GM21528 (cell line): Measurements from ENCODE around the gene TMEM72.

Experiments used
- ATAC-seq: cut with Tn5 transposase; IDR thresholded peaks from one replicate; pipeline ENCODE4 v1.9.1; 2021; ENCODE audit warnings: mild to moderate bottlenecking, moderate library complexity; ENCODE audit not compliant: unreplicated experiment, low FRiP score

The TMEM72 gene

DNA sequence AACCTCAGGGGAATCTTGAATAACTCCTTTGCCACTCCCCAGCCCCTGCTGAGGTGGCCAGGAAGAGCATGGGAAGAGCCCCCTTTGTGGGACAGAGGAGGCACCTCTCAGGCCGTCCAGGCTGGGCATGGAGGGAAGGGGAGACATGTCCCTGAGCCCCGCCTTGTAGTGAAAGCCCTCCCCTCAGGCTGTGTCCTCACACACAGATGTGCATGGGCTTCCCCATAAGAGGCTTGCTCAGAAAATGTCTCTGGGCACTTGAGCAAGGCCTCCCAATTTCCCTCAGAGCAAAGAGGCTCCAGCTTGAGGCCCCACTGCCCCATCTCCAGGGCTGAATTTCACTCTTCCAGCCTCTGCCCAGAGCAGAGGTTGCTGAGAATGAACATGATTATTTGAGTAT is 3.8 kb downstream of the TMEM72 start:
- ATAC-seq = no peak

DNA sequence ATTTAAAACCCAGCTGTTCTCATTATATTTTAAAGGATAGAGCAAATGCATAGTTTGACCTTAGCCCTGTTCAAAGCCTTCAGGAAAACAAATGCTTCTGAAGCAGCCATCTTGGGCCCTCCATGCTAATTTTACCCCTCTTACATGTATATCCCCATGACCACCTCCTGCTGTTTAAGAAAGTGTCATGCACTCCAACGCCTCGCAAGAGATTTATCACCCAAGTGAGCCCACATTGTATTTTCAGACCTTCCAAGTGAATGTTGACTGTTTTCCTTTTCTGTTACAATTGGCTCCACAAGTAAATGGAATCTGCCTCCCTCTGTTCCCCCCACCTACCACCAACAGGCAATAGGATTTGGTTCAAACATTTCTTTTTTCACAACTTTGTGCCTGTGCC is 5.3 kb downstream of the TMEM72 start:
- no peak for ATAC-seq

DNA sequence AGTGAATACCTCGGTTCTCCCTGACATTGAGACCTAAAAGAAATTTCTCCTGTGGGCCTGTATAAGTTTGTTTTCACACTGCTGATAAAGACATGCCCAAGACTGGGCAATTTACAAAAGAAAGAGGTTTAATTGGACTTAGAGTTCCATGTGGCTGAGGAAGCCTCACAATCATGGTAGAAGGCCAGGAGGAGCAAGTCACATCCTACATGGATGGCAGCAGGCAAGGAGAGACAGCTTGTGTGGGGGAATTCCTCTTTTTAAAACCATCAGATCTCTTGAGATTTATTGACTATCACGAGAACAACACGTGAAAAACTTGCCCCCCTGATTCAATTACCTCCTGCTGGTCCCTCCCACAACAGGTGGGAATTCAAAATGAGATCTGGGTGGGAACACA is 6.7 kb downstream of the TMEM72 start:
- ATAC-seq = no peak

DNA sequence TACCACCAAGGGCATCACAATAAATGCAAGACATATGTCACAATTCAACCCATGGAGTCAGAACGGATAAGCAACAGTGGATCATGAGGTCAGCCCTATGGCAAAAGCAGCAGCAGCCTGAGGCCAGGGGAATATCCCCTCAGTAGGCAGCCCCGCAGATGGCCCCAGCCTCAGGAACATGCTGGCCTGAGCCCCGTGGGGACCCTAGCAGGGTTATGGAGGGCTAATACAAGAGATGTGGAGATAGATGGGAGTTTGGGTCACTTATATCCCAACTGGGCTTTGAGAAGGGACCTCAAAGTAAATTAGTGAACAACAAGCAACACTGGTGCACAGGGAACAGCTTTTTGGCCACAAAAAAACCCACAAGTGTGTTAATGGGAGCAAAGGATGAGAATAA is 9.1 kb downstream of the TMEM72 start:
- ATAC-seq = no peak

- ATAC-seq = no peak
These were observed 9.9 kb downstream of the TMEM72 start for GRCh38 chr10:44921061-44921460.

DNA sequence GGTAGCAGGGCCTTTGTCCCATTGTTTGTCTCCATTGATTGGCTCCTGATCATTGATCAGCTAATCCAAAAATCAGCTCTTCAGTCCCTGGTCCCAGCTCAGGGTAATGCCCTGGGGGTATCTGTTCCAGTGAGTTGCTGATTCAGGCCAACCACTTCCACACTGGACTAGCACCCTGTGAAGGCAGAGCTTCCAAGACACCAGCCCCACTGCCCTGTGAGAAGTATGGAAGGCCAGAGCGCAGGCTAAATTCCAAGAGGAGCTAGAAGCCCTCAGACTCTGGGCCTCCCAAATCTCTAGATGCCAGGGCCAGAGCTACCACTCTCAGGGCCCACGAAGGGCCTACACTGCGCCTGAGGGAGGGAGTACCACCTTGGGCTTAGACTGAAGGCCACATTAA is 10.4 kb downstream of the TMEM72 start:
- ATAC-seq = no peak

DNA sequence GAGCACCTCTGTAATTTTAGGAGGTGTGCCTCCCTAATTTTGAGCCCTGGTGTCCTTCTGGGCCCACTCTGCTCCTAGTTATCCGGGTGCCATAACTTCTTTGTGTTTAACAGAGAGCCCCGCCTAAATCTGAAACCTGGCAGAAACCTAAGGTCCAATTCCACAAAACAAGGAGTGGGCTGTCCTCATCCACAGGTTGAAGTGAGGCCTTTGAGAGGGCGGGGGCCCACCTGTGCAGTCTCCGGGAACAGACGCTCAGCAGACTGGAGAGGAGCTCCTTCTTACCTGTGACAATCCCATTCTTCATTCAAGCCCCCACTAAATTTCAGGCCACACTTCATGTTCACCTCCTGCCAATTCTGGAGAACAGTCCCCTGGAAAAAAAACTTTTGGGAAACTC is 10.9 kb downstream of the TMEM72 start:
- no peak for ATAC-seq

DNA sequence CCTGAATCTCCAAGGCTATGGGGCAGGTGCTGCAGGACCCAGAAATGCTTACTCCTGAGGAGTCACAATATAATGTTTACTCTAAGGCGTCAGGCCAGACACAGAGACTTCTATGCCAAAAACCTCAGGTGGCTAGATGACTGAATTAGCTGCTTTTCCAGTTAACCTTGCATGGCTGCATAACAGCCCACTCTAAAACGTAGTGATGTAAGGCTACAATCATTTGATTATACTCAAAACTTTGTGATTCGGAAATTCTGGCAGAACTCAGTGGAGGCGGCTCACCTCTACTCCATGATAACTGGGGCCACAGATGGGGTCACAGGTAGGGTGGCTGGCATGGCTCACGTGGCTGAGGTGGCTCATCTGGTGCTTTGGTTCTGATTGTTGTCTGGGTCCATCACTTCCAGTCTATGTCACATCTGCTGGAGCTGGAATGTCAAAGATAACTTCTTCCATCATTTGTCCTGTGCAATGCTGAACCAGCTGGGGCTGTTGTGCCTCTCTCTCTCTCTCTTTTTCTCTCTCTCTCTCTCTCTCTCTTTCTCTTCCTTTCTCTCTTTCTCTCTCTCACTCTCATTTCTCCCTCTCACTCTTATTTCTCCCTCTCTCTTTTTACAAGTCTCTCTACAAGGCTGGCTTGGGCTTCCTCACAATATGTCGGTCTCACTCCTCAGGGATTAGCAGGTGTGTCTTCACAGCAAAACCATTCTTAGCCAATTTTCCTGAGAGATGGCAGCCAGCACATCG is 11.8 kb downstream of the TMEM72 start:
- ATAC-seq = no peak

DNA sequence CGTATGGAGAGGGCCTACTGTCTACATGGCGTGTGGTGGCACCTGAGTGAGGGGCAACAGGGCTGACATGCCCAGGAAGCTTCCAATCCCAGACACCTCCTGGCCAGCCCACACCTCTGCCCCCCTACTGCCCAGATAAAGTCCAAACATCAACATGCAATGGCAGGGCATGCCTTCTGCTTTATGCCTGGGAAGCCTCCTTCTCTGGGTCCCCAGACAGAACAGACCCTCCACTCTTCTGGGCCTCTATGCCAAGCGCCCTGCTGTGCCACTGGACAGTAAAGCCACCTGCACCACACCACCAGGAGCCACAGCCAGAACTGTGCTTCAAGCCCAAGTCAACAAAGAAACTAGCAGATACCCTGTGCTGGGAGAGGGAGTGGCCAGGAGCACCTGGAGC is 12.5 kb downstream of the TMEM72 start:
- ATAC-seq = no peak

DNA sequence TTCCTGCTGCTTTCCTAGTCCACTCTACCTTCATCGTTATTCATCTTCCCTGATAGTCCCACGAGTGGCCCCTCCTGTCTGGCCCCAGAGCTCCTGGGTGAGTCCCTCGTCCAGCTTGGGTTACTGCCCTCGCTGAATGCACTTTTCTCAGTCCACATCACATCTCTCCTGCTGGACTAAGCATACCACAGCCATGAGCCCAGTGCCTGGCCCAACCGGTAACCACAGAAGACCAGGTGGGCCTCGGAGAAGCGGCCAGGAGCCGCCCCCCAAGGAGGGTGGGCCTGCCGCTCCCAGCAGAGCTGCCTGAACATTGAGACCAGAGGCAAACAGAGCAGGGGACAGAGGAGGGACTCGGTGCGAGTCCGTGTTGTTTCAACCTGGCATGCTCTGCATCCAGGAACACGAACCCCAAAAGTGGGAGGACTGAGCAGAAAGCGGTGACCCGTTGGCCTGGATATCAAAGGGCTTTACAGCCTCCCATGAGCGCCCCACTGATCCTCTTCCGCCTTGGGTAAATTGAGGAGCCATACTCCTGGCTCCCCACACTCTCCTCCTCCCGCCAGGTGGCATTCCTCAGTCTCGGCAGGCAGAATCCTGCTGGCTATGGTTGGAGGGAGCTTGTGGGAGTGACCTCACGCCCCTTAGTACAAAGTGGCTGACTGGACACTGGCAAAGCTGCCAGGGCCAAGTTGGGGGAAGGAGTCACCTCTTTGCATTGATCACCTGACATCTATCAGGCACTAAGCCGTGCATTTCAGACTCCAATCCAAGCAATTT is 13.3 kb downstream of the TMEM72 start:
- ATAC-seq = no peak

DNA sequence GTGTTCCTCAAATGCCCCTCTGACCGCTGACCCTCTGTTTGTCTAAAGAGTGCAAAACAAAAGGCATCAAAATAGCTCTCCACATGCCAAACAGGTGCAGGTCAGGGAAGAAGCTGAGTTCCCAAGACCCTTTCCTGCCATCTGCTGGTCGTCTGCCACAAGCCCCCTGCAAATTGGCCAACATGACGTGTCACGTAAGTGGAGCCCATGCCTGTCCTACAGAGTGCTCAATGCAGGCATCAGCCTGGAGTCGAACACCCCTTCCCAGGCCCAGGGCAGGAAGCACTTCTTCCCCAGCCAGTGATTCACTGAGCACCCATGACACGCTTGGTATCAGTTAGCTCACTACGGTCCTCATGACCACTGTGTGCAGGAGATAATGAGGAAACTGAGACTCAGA is 14.1 kb downstream of the TMEM72 start:
- ATAC-seq = no peak

DNA sequence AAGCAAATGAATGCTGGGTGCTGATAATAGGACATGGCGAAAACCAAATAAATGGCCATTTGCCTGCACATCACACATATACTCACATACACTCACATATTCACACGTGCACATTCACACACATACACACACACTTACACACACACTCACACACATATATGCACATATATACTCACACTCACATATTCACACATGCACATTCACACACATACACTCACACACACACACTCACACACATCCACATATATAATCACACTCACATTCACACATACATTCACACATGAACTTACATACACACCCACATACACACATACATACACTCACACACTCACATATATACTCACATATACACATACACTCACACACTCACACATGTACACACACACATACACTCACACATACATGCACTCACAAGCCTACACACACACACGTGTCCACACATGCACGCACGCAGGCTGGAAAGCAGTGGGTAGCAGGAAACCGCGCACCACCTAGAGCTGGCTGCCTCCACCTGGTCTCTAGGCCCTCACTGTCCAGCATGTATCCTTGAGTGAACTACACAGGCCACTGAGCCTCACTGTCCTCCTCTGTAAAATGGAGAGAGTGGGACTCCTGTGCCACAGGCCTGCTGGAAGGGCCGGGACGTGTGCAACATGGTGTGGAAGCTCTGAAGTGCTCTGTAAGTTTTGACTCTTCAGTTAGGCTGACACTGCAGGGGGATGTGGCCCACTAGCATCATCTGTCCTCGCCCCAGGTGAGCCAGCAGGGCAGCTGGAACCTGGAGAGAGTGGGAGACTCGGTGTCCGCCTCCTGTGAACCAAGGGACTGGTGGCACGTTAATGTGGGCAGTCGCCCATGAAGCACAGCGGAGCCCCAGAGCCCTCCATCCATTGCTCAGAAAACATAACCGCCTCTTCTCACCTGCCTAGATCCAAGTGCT is 14.9 kb downstream of the TMEM72 start:
- ATAC-seq = no peak

- ATAC-seq = no peak
These were observed 15.7 kb downstream of the TMEM72 start for GRCh38 chr10:44926751-44927351.

GRCh38 chr10:44927352-44927751 is 16.2 kb downstream of the TMEM72 start:
- no peak for ATAC-seq

GRCh38 chr10:44928462-44928861 is 17.3 kb downstream of the TMEM72 start:
- no peak for ATAC-seq

GRCh38 chr10:44929356-44930255 is 18.5 kb downstream of the TMEM72 start:
- no peak for ATAC-seq

GRCh38 chr10:44930904-44931620 is 19.9 kb downstream of the TMEM72 start:
- ATAC-seq = no peak

DNA sequence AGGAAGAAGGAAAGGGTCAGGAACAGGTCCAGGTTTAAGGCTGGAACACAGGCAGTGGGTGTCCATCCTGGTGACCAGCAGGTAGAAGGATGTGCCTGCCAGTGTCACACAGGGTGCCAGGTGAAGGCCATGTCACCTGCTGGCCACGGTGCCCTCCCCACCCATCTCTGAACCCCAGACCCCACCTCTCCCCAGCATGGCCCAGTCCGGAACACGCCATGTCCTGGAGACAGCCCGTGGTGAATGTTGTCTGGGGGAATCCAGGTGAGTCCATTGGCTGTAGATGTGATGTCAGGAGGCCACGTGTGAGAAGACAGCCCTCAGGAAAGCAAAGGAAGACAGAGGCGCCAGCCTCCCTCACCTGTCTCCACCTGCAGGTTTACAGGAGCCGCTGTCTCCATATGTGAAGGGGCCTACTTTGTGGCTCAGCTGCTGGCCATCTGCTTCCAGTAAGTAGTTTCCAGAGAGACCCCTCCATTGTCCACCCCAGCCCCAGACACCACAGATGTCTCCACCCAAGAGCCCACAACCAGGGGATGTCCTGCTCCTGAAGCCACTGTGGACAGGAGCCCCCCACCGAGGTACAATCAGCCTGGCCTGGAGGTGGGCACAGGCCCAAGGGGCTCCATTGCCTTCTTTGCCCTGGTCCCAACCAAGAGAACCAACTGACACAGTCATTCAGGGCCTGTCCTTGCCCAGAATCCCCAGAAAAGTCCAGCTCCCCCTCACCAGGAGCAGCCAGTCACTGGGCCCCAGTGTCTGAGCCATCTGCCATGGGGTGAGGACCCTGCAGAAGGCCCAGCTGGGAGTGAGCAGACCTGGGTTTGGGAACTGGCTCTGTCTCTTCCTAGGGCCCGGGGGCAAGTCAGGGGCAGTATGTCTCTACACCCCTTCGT is 20.7 kb downstream of the TMEM72 start:
- ATAC-seq = no peak
